ENCODE data around the gene DNAH7. TPM values are rescaled to one million over a fixed set of nuclear protein-coding genes. Genes with fewer than 3 reads are reported as not detected.
"Not testable (repeated sequence)": the region's sequence is repeated elsewhere in the genome, so short reads cannot be mapped to it uniquely, and the experiment has no call there.

DNAH7 gene
- total RNA-seq, 2 experiments from 2014 or later: 0.07 TPM

DNA sequence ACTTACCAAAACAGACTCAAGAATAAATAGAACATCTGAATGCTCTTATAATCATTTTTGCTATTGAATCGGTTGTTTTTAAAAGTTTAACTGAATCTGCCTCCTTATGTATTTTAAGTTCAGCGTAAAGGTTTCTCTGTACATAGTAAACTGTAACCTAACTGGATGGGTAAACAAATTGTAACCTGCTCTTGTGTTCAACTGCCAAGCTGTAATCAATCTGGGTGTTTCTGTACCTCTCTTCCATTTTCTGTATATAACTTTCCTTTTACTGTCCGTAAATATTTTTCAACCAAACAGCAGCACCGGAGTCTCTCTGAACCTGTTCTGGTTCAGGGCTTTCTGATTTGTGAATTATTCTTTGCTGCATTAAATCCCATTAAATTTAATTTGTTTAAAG lies 27.6 kb upstream of the DNAH7 start:
- Mint-ChIP-seq H3K36me3 (ENCODE audit: low read depth) (peaks cover 4% of the 10 kb centered on the region), H3K4me3 (no peak overlapping the region), H3K27ac (no peak overlapping the region), H3K4me1 (ENCODE audit: low read depth) (peaks cover 7% of the 10 kb centered on the region), H3K9me3 (peaks cover 16% of the 10 kb centered on the region), H3K27me3 (no peaks in the 10 kb centered on the region)
- TF ChIP-seq, protein P1, sequence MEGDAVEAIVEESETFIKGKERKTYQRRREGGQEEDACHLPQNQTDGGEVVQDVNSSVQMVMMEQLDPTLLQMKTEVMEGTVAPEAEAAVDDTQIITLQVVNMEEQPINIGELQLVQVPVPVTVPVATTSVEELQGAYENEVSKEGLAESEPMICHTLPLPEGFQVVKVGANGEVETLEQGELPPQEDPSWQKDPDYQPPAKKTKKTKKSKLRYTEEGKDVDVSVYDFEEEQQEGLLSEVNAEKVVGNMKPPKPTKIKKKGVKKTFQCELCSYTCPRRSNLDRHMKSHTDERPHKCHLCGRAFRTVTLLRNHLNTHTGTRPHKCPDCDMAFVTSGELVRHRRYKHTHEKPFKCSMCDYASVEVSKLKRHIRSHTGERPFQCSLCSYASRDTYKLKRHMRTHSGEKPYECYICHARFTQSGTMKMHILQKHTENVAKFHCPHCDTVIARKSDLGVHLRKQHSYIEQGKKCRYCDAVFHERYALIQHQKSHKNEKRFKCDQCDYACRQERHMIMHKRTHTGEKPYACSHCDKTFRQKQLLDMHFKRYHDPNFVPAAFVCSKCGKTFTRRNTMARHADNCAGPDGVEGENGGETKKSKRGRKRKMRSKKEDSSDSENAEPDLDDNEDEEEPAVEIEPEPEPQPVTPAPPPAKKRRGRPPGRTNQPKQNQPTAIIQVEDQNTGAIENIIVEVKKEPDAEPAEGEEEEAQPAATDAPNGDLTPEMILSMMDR (IDR thresholded peaks at IDR 0.05): no peak
- no peak for DNase-seq
- intact Hi-C loops (cut with micrococcal nuclease): no loop called here
- CTCF ChIA-PET: interaction anchor here (1.0 to 3.6 kb wide), 2 partner anchors 18 to 357 kb away, joined by 3 to 28 read pairs; no protein-coding TSS in a partner anchor
- POLR2A ChIA-PET: no interaction called here
- ATAC-seq: no peak

DNA sequence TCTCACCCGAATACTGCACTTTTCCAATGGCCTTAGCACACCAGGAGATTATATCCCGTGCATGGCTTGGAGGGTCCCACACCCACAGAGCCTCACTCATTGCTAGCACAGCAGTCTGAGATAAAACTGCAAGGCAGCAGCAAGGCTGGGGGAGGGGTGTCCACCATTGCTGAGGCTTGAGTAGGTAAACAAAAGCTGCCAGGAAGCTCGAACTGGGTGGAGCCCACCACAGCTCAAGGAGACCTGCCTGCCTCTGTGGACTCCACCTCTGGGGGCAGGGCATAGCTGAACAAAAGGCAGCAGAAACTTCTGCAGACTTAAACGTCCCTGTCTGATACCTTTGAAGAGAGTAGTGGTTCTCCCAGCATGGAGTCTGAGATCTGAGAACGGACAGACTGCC lies 20.8 kb upstream of the DNAH7 start:
- H3K27me3 Mint-ChIP-seq; intact Hi-C loops (cut with micrococcal nuclease); ATAC-seq; POLR2A ChIA-PET; H3K27ac Mint-ChIP-seq; H3K36me3 Mint-ChIP-seq (ENCODE audit: low read depth); H3K4me3 Mint-ChIP-seq; DNase-seq: not testable (repeated sequence)
- Mint-ChIP-seq H3K9me3 (peaks cover 23% of the 10 kb centered on the region), H3K4me1 (ENCODE audit: low read depth) (peaks cover 11% of the 10 kb centered on the region)
- CTCF ChIA-PET: interaction anchor here (1.3 kb wide), 1 partner anchor 11 kb away, joined by 4 read pairs; no protein-coding TSS in a partner anchor

DNA sequence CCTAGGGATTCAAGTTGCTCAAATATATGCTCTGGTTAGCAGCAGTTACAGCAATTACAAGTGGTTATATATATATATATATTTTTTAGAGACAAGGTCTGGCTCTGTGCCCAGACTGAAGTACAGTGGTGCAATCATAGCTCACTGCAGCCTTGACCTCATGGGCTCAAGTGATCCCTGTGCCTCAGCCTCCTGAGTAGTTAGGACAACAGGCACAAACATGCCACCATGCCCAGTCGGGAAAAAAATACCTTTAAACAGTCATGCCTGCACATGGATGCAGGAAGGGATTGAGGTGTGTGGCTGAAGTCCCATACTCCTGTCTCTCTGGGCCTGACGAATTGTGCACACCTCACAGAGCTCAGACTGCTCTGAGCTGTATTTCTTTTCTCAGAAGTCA lies 19.6 kb upstream of the DNAH7 start:
- DNase-seq: no peak
- CTCF ChIA-PET: interaction anchor here (1.0 to 1.2 kb wide), 2 partner anchors 10 to 13 kb away, joined by 3 to 5 read pairs; no protein-coding TSS in a partner anchor
- no peak for ATAC-seq
- Mint-ChIP-seq H3K4me1 (ENCODE audit: low read depth) (peaks cover 11% of the 10 kb centered on the region), H3K9me3 (peaks cover 17% of the 10 kb centered on the region), H3K27me3 (no peaks in the 10 kb centered on the region), H3K4me3 (no peak overlapping the region), H3K27ac (no peak overlapping the region), H3K36me3 (ENCODE audit: low read depth) (peaks cover 1% of the 10 kb centered on the region)
- TF ChIP-seq, protein P1 (IDR thresholded peaks at IDR 0.05): no peak
- intact Hi-C loops (cut with micrococcal nuclease): no loop called here
- POLR2A ChIA-PET: no interaction called here

DNA sequence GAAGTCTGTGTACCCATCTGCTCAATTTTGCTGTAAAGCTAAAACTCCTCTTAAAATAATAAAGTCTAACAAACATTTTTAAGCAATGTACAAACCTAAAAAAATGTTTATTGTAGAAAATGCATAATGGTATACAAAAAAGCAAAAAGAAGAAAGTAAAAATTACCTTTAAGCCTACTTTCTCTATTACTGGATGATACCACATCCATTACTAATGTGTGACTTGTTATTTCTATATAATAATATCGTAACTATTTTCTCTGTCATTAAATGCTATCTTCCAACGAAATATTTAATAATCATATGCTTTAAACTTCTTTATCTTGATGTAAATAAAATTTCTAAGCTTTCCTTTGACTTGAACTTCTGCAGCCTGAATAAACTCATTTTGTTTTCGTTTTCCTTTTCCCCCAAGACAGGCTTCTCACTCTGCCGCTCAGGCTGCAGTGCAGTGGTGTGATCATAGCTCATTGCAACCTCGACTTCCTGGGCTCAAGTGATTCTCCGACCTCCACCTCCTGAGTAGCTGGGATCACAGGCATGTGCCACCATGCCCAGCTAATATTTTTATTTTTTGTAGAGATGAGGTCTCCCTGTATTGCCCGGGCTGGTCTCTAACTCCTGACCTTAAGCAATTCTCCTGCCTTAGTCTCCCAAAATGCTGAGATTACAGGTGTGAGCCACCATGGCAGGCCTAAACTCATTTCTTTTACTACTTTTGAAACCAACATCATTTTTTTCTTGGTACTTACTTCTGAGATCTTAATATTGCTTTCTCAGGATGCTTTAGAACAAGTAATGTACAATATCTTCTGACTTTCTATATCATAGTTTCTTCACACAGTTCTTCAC lies 18.1 kb upstream of the DNAH7 start:
- POLR2A ChIA-PET: interaction anchor here (1.0 kb wide), 1 partner anchor 57 kb away, joined by 3 read pairs; no protein-coding TSS in a partner anchor
- DNase-seq: no peak

DNA sequence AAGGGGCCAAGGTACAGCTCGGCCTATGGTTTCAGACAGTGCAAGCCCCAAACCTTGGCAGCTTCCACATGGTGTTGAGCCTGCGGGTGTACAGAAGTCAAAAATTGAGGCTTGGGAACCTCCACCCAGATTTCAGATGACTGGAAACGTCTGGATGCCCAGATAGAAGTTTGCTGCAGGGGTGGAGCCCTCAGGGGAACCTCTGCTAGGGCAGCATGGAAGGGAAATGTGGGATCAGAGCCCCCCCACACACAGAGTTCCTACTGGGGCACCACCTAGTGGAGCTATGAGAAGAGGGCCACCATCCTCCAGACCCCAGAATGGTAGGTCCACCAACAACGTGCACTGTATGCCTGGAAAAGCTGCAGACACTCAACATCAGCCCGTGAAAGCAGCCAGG lies 15.0 kb upstream of the DNAH7 start:
- H3K36me3 Mint-ChIP-seq (ENCODE audit: low read depth): peaks cover 5% of the 10 kb centered on the region
- ATAC-seq (no peak), DNase-seq (no peak)
- H3K4me1 Mint-ChIP-seq (ENCODE audit: low read depth): peaks cover 28% of the 10 kb centered on the region
- ChIA-PET POLR2A (no interaction called here), CTCF (interaction anchor here (0.7 to 1.7 kb wide), 2 partner anchors 24 to 371 kb away, joined by 3 read pairs; no protein-coding TSS in a partner anchor)
- TF ChIP-seq, protein P1 (IDR thresholded peaks at IDR 0.05): no peak
- no peaks in the 10 kb centered on the region for H3K27me3 Mint-ChIP-seq
- H3K27ac Mint-ChIP-seq: no peak overlapping the region
- intact Hi-C loops (cut with micrococcal nuclease): no loop called here
- H3K4me3 Mint-ChIP-seq: no peak overlapping the region
- H3K9me3 Mint-ChIP-seq: peaks cover 22% of the 10 kb centered on the region

More for the DNA sequence above, 18.1 kb upstream of the DNAH7 start:
- H3K4me3 Mint-ChIP-seq: no peak overlapping the region
- peaks cover 11% of the 10 kb centered on the region for H3K4me1 Mint-ChIP-seq (ENCODE audit: low read depth)
- intact Hi-C loops (cut with micrococcal nuclease): no loop called here
- TF ChIP-seq, protein P1 (IDR thresholded peaks at IDR 0.05): no peak
- peaks cover 30% of the 10 kb centered on the region for H3K9me3 Mint-ChIP-seq
- no peak overlapping the region for H3K27ac Mint-ChIP-seq
- H3K27me3 Mint-ChIP-seq: no peaks in the 10 kb centered on the region
- CTCF ChIA-PET: interaction anchor here (1.3 to 1.6 kb wide), 4 partner anchors 8 to 37 kb away, joined by 4 to 10 read pairs (median 4); partner anchors contain the start of gene DNAH7
- peaks cover 5% of the 10 kb centered on the region for H3K36me3 Mint-ChIP-seq (ENCODE audit: low read depth)
- ATAC-seq: no peak

Measured in activated CD8-positive, alpha-beta T cell treated with anti-CD3 and anti-CD28 coated beads for 36 hours (primary cell).